Stimulated activated CD8-positive, alpha-beta memory T cell treated with anti-CD3 and anti-CD28 coated beads, Interleukin-4, amount 100 ng/mL, for 1 hour (primary cell): Measurements from ENCODE around the gene KIF26A.

Experiments
- DNase-seq, 2 donors: peaks; one replicate each; pipeline ENCODE4 v3.0.0-alpha.2; 2020; ENCODE audit warnings: low read depth in 2 of 2, low spot score in 1 of 2

The KIF26A gene

DNA sequence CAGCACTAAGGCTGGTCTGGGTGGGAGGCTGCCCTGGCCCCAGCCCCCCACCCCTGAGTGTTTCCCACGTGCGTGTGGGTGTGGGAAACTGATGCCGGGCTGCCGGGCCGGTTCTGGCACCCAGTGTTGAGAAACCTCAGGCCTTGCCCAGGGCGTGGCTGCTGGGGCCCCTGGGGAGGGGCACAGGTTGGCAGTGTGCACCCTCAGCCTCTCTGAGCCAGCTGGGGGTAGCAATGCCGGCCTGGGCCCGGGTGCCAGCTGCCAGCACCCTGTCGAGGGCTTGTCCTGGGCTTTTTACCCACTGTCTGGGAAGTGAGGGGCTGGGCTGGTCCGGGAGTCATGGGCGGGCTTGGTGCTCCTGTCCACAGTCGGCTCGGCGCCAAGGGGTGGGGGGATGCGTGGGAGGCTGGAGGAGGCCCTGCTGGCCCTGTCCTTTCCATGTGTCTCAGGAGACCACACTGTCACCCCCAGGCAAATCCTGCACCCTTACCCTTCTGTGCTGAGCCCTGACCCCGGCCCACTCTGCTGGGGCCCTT lies 37.2 kb upstream of the KIF26A start:
- no peak for DNase-seq

DNA sequence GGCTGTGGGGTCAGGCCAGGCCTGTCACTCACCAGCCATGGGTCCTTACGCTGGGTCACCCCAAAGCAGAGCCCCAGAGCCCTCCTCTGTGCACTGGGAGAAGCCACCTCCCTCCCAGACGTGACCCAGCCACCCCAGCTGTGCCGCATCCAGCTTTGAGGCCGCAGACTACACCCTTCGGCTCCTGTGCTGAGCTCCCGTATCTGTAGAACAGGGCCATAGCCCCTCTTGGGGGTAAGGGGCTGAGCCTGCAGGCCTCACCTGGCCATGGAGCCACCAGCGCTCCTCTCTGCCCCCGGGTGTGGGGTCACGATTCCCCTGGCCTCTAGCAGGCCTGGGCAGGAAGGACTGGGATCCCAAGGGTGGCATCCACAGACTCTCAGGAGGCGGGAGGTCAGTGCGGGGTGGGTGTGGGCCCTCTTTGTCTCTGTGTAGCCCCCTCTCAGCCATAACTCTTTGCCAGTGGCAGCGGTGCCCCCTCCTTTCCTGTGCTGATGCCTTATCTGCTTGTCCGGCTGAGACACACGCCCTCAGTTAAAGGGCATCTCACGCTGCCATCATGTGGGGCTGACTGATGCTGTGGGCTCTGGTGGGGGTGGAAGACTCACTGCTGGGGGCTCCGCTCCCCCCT lies 36.6 kb upstream of the KIF26A start:
- no peak for DNase-seq

DNA sequence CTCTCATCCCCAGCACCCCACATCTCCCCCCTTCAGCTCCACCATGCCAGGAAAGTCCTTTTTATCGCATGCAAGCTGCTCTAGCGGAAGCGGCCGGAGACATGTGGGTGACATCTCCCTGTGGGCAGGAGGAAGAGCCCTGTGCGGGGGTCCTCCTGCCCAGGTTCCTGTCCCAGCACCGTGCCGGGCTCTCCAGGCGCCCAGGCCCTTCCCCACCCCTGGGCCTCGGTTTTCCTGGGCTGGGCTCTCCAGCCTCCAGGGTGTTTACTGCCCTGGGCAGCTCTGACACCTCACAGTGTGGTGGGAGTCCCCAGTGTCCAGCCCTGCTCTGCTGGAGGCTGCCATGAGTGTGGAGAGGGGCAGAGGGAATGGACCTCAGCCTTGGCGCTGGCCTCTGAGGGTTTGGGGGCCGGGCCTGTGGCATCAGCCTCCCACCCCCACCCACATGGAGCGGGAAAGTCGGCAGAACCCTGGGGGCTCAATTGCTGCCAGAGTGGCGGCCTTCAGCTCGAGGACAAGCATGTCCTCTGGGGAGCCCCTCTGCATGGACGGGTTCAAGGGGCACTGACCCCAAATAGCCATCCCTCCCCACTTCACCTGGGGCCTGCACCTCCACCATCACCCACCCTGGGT lies 36.0 kb upstream of the KIF26A start:
- DNase-seq = no peak

DNA sequence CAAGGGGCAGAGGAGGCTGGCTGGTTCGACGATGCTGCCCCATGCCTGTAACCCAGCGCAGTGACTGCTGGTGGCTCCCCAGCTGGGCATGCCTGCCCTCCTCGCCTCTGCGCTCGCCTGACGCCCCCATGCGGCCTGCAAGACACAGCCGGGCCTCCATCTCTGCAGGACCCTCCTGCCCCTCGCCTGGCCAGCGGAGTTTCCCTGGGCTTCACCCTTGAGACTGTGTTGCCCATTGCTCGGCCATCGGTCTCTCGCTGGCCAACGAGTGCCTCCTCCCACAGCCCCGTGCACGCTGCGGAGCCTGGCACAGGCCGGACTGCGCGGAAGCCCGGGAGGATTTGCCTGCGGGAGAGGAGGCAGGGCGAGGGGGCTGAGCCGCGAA lies 35.3 kb upstream of the KIF26A start:
- no peak for DNase-seq

DNA sequence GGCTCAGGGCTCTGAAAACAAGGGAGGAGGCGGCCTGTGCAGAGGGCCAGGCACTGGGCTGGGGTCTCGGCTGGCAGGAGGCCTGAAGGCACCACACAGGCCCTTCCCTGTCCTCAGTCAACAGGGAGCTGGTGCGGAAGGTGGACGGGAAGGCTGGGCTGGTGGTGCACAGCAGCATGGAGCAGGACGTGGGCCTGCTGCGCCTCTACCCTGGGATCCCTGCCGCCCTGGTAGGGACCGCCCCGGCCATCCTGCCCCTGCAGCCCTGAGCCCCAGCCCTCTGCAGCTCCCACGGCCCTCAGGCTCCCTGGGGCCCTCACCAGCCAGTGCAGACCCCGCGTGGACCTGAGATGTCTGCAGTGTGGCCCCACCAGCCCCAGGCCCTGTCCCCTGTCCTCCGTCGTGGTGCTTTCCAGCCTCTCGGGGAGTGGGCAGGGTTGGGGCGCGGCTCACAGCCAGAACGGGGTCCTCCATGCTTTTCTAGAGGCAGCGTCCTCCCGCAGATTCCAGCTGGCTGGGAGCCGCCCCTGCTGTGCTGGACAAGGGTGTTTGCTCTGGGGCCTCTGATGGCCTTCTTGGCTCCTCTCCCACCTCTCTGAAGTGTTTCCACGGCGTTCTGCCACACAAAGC lies 34.8 kb upstream of the KIF26A start:
- no peak for DNase-seq

DNA sequence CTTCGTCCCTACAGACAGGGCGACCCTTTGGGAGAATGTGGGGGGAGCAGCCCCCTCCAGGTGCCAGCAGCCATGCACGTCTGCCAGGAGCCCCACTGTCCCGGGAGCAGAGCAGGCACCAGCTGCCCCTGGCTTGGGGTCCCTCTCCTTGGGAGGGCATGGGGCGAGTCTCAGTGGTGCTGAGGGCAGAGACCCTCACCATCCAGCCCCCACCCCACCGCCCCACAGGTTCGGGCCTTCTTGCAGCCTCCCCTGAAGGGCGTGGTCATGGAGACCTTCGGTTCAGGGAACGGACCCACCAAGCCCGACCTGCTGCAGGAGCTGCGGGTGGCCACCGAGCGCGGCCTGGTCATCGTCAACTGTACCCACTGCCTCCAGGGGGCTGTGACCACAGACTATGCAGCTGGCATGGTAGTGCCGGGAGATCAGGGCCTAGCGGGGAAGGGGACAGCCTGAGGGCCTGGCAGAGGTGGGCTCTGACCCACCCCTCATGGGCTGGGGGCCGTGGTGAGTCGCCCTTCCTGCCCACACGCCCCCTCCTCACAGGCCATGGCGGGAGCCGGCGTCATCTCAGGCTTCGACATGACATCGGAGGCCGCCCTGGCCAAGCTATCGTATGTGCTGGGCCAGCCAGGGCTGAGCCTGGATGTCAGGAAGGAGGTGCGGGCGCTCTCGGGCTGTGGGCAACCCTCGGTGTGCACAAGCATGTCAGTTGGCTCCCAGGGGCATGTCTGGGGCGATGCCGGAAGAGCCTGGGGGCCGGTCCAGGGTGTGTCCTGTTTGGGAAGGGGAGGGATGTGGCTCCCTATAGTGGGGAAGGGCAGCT lies 34.1 kb upstream of the KIF26A start:
- DNase-seq = no peak

DNA sequence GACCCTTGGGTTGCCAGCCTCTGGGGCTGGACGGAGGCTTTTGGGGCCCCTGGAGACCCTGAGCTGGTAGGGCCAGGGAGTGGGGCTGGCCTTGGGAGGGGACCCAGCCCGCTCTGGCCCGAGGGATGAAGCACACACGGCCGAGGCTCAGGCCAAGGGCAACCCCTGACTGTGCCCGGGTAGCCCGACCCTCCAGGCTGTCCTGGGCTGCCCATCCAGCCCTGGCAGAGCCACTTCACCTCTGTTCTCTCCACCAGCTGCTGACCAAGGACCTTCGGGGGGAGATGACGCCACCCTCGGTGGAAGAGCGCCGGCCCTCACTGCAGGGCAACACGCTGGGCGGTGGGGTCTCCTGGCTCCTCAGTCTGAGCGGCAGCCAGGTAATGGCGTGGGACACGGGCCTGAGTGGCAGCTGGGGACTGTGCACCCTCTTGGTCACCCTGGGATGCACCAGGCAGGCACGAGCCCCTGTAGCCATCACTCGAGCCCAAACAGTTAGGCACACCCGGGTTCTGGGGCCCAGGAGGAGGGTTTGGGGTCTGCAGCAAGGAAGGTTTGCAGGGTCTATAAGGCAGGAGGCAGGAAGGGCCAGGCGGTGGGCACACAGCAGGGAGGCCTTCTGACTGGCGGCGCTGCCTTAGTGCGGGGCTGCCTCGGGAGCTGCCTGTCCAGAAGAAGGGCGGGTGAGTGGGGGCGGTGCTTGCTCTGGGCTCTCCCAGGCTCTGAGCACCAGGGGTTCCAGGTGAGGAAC lies 33.1 kb upstream of the KIF26A start:
- no peak for DNase-seq

DNA sequence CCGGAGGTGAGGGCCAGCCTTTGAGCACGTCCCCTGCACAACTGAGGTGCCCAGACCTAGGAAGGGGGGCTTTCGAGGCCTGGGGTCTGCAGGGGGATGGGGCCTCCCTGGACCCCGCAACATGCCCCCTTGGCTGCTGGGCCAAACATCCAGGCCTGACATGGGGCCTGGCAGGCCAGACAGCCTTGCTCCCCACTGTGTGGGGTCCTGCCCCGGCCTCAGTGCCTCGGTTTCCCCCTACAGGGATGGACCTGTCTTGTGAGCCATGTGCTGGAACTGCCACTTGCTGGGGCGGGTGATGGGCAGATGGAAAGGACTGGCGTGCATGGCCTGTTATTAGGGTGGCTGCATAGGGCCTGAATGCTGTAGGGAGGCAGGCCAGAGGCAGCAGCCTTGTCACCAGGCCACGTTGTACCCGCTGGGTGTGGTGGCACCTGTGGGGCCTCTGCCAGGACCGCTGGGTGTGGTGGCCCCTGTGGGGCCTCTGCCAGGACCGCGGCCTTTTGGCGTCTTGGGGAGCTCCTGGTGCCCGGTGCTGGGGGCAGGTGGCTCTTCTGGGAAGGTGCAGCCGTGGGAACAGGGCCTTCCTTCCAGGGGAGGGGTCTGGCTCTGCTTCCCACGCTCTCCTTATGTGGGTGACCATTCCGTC lies 32.4 kb upstream of the KIF26A start:
- no peak for DNase-seq

DNA sequence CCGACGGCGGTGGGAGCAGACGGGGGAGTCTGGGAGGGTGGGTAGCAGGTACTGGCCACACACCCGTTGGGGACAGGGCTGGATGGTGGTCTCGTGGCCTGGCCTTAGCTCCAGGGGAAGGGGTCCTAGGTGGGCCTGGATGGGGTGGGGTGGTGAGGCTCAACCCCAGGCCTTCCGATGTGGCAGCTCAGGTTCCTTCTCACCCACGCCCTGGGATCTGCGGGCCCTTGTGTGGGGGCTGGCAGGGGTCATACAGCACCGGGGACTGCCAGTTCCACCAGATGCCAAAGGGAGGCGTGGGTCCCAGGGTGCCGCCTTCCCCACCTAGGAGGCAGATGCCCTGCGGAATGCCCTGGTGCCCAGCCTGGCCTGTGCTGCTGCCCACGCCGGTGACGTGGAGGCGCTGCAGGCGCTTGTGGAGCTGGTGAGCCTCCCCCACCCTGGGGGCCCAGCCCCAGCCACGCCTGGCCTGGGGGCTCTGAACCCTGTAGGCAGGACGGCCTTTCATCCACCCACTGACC lies 31.9 kb upstream of the KIF26A start:
- no peak for DNase-seq

DNA sequence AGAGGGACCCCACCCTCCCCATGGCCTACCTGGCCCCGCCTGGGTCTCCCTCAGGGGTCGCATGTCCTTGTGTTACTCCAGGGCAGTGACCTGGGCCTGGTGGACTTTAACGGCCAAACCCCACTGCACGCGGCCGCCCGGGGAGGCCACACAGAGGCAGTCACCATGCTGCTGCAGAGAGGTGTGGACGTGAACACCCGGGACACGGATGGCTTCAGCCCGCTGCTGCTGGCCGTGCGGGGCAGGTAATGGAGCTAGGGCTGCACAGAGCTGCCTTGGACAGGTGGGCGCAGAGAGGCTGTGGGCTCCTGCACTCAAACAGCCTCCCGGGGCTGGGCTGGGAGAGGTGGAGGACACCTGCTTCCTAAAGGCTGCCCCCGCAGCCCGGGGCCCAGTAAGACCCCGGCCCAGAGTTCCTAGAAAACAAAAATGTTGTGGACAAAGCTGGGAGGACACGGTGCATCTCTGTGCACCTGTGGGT lies 31.2 kb upstream of the KIF26A start:
- DNase-seq = no peak

DNA sequence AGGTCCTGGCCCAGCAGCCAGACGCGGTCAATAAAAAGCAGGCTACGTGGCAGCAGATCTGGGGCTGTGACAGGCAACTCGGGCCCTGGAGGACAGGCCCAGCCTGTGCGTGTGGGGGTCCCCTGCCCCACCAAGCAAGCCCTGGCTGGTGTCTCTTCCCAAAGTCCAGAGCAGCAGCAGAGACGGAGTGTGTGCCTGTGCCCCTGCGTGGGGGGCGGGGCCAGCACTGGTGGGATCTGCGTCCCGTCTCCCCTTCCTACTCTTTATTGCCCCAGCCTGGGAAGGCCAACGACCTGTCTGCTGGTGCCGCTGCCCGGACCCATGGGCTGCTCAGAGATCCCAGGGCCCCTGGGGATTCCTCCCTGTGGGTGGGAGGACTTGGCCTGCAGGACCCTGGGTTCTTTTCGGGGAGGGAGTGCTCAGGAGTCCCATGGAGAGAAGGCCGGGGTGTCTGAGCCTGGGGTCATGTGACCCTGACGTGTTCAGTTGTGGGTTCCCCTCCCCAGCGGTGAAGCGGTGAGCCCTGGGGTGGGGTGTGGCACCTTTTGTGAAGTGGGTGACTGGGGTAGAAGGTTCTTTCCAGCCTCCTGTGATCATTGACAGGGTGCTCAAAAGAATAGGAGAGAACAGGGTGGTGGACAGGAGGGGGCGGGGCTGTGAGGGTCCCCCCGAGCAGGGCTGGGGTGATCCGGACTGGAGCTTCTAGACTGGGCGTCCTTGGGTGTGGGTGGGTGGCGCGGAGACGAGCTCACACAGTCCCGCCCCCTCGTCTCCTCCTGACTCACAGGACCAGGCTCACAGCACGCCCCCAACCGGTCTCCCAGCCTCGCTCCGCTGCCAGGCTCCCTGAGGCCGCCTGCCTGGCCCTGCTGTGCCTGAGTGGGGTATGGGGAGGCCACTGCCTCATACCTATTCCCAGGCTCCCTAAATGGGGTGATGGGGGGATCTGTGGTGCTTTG lies 30.5 kb upstream of the KIF26A start:
- DNase-seq = no peak

DNA sequence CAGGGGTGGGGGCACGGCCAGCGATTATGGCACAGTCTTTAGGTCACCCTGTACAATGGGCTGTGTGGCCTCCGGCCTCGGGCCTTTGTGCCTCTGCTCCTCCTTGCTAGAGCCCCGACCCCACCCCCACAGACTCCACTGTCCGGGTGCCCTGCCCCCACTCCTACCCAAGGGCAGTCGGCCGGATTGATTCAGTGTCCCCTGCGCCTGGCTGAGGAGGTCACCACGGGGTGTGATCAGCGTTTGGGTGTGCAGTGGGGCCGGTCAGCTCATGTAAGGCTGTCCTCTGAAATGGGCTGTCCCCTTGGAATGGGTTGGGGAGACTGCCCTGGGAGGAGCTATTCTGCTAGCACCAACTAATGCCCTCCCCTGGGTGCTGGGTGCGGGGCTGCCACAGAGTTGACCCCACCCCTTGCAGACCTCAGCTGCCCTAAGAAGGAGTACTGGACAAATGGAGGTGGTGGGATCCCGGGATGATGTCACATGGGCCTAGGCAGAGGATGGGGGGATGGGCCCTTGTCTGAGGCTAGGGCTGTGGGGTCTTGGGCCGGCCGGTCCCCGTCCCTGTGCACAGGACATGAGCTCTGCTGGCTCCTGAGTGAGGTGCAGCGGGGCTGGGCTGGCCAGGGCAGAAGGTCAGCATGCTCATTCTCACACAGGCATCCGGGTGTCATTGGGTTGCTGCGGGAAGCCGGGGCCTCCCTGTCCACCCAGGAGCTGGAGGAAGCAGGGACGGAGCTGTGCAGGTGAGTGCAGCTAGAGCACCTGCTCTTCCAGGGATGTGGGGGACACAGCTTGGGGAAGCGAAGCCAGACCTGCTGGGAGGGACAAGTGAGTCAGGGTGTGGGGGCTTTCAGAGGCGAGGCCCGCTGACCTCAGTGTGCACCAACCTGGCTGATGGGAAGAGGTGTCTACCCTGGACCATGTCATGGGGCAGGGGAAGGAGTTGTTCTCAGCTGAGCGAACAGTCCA lies 29.5 kb upstream of the KIF26A start:
- DNase-seq = no peak

DNA sequence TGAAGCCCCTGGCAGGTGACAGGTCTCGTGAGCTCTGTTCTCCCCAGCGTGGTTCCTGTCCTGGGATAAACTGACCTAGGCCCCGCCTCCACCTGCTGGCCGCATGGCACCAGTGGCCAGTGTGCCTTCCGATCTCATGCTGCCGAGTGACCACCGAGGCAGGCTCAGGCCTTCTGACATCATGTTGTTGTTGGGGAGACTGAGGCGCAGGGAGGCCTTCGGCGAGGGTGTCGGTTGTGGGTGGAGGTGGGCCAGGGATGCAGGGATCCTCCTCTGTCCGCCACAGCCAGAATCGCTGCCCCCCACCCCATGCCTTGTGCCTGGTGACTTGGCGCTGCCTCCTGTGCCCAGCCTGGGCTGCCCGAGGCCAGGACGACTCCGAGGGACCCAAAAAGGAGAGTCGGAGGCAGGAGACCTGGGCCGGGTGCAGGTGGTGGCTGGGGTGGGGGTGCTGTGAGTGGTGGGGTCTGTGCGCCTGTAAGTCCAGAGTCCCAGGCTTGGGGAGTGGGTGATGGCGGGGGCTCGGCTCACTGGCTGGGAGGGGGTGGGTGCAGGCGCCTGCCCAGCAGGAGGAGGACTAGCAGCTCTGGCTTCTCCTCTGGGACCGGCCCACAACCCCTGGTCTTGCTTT lies 28.5 kb upstream of the KIF26A start:
- no peak for DNase-seq

DNA sequence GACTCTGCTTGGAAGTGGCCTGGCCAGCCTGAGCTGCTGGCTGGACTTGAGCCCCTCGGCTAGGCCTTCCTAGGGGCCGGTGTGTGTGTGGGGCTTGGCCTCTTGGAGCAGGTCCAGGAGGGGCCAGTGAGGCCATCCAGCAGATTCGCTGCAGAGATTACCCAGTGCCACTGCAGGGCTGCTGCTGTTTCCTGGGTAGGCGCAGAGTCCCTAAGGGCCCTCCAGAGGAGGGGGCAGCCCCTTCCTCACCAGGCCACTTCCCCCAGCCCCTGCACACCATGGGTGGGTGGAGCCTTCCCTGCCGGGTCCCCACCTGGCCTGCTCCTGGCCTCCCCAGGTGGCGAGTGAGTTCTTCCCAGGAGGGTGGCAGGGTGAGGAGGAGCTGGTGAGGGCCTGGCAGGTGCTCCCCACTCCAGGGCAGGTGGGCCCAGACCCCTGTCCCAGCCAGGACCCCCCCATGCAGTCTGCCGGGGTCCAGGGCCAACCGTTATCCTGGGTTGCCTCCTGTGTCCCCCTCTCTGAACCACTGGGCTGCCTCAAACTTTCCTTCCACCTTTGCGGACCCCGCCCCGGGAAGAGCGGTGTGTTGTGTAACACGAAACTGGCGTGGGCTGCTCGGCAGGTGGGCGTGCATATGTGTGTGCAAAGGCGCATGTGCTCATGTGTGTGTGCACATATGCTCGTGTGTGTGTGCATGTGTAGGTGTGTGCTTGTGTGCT lies 27.7 kb upstream of the KIF26A start:
- no peak for DNase-seq

DNA sequence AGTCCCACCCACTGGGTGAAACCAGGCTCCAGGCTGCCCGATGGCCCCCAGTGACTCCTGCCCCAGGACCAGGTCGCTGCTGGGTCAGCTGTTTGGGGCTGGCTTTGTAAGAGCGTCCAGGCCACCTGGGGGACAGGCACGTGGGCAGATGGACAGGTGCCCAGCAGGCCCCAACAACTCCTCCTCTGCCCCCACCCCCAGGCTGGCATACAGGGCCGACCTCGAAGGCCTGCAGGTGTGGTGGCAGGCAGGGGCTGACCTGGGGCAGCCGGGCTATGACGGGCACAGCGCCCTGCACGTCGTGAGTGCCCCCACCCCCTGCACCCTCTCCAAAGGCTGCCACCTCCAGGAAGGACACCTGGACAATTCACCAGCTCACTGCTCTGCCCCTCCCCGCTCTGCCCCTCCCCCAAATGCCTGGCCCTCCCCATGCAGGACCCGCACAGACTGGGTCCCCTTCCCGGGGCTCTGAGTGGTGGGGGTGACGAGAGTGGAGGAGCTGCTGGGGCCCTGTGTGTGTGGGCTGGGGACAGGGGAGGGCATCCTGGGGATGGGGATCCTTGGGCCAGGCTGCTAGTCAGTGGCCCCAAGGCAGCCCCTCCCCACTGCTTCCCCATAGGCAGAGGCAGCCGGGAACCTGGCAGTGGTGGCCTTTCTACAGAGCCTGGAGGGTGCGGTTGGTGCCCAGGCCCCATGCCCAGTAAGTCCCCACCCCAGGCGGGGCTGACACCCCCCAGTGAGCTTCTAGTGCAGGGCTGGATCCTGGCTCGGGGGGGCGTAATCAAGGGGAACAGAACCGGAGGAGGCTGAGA lies 26.9 kb upstream of the KIF26A start:
- no peak for DNase-seq

DNA sequence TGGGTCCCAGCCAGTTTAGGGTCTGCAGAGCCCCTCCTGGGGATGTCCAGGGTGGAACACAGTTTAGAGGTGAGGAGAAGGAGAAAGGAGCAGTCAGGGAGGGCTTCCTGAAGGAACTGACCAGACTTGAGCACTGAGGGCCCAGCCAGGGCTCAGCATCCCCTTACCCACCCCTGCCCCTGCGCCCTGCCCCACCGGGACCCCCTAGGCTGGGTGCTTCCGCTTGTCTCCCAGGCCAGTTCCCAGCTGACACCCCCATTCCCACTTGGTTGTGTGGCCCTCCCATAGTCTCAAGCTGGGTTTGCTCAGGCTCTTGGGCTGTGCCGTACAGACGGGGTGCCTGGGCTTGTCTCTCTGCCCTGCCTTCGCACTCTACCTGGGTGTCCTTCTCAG lies 26.3 kb upstream of the KIF26A start:
- no peak for DNase-seq
